Measurements from ENCODE around the gene KANSL1.
"Not testable (repeated sequence)": the region's sequence is repeated elsewhere in the genome, so short reads cannot be mapped to it uniquely, and the experiment has no call there.

The KANSL1 gene

GRCh38 chr17:46191322-46192188 is 1.7 kb downstream of the KANSL1 start:
- no peak for DNase-seq

GRCh38 chr17:46190763-46191162 is 2.5 kb downstream of the KANSL1 start:
- DNase-seq = no peak

GRCh38 chr17:46186827-46187235 is 6.4 kb downstream of the KANSL1 start:
- DNase-seq = not testable (repeated sequence)

GRCh38 chr17:46184696-46185095 is 8.5 kb downstream of the KANSL1 start:
- DNase-seq = no peak

- DNase-seq = not testable (repeated sequence)
Measured at GRCh38 chr17:46183383-46183782, 9.8 kb downstream of the KANSL1 start.

GRCh38 chr17:46182961-46183360 is 10.3 kb downstream of the KANSL1 start:
- DNase-seq = no peak

GRCh38 chr17:46181940-46182339 is 11.3 kb downstream of the KANSL1 start:
- DNase-seq = no peak

- DNase-seq = not testable (repeated sequence)
Measured at GRCh38 chr17:46181316-46181715, 11.9 kb downstream of the KANSL1 start.

GRCh38 chr17:46180892-46181274 is 12.3 kb downstream of the KANSL1 start:
- no peak for DNase-seq

- not testable (repeated sequence) for DNase-seq
Measured at GRCh38 chr17:46180185-46180891, 12.9 kb downstream of the KANSL1 start.

- DNase-seq = no peak
Measured at GRCh38 chr17:46179375-46179999, 13.7 kb downstream of the KANSL1 start.

GRCh38 chr17:46178550-46179214 is 14.5 kb downstream of the KANSL1 start:
- no peak for DNase-seq

GRCh38 chr17:46176975-46177374 is 16.3 kb downstream of the KANSL1 start:
- DNase-seq = no peak

- DNase-seq = no peak
Measured at GRCh38 chr17:46175891-46176290, 17.3 kb downstream of the KANSL1 start.

GRCh38 chr17:46173153-46173552 is 20.1 kb downstream of the KANSL1 start:
- no peak for DNase-seq

- DNase-seq = no peak
Measured at GRCh38 chr17:46171939-46172338, 21.3 kb downstream of the KANSL1 start.

GRCh38 chr17:46170639-46171429 is 22.4 kb downstream of the KANSL1 start:
- DNase-seq = no peak

- no peak for DNase-seq
Measured at GRCh38 chr17:46169913-46170638, 23.2 kb downstream of the KANSL1 start.

GRCh38 chr17:46167826-46168569 is 25.2 kb downstream of the KANSL1 start:
- DNase-seq = no peak

- DNase-seq = no peak
Measured at GRCh38 chr17:46167267-46167666, 26.0 kb downstream of the KANSL1 start.

Measured in cerebellar nuclear complex (tissue), 1 donor.